Mucosa of stomach (tissue), 1 donor: Measurements from ENCODE around the gene CFAP20DC.
"Not testable (repeated sequence)": the region's sequence is repeated elsewhere in the genome, so short reads cannot be mapped to it uniquely, and the experiment has no call there.

Experiments
- H3K27me3 ChIP-seq: one replicate; pipeline ENCODE4 v1.7.0; 2013; ENCODE audit warnings: mild to moderate bottlenecking, low read length; ENCODE audit not compliant: control insufficient read depth, insufficient read depth
- H3K36me3 ChIP-seq: one replicate; pipeline ENCODE4 v1.7.0; 2013; ENCODE audit warnings: low read length; ENCODE audit not compliant: control insufficient read depth, insufficient read depth
- H3K4me1 ChIP-seq: one replicate; pipeline ENCODE4 v1.7.0; 2013; ENCODE audit warnings: mild to moderate bottlenecking, low read length; ENCODE audit not compliant: control insufficient read depth, insufficient read depth
- H3K4me3 ChIP-seq: one replicate; pipeline ENCODE4 v1.7.0; 2013; ENCODE audit warnings: low read length
- H3K9ac ChIP-seq: one replicate; pipeline ENCODE4 v1.7.0; 2013; ENCODE audit warnings: mild to moderate bottlenecking, low read length, moderate library complexity
- H3K9me3 ChIP-seq: one replicate; pipeline ENCODE4 v1.7.0; 2013; ENCODE audit warnings: mild to moderate bottlenecking, low read length, moderate library complexity; ENCODE audit not compliant: control insufficient read depth
- donor health status: Pancreatic carcinoma.

CFAP20DC gene

DNA sequence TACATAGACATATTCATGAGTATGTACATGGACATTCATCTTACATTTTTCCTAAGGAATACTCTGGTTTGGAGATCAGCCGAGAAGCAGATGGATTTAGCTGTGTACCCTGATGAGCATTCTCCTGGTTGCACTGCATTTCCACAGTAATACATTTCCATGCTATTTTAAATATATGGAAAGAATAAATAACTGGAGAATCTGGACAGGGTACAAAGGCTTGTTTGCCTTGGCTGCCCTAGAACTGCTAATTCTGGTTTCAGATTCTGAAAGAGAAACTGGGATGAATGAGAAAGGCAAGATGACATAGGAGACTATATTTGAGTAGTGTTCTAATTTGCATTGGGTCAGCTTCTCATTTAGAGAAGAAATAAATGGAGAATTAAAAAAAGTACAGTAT is 192.4 kb downstream of the CFAP20DC start:
- no peaks in the 10 kb centered on the region for H3K4me1 ChIP-seq
- H3K36me3 ChIP-seq: no peaks in the 10 kb centered on the region
- H3K4me3 ChIP-seq: no peak overlapping the region
- H3K9ac ChIP-seq: no peak overlapping the region
- H3K27me3 ChIP-seq: no peaks in the 10 kb centered on the region
- no peaks in the 10 kb centered on the region for H3K9me3 ChIP-seq

DNA sequence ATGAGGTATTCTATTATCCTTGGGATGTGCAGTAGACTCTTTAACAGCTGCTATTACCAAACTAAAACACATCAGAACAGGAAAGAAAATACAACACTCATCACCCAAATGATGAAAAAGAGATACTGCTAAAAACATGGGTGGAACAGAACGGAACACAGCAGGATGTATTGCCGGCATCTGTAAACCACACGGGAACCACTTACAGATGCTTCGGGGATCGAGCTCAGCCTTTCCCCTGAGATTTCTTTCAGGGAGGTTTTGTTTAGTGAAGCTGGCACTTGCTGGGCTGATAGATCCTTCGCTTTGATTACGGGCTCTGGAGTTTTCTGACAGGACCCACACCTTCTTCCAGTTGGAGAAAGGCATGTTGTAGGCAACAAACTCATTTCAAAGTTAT is 201.0 kb downstream of the CFAP20DC start:
- Histone ChIP-seq H3K9me3 (no peaks in the 10 kb centered on the region), H3K27me3 (no peaks in the 10 kb centered on the region), H3K4me1 (no peaks in the 10 kb centered on the region), H3K4me3 (no peak overlapping the region), H3K36me3 (no peaks in the 10 kb centered on the region), H3K9ac (no peak overlapping the region)

DNA sequence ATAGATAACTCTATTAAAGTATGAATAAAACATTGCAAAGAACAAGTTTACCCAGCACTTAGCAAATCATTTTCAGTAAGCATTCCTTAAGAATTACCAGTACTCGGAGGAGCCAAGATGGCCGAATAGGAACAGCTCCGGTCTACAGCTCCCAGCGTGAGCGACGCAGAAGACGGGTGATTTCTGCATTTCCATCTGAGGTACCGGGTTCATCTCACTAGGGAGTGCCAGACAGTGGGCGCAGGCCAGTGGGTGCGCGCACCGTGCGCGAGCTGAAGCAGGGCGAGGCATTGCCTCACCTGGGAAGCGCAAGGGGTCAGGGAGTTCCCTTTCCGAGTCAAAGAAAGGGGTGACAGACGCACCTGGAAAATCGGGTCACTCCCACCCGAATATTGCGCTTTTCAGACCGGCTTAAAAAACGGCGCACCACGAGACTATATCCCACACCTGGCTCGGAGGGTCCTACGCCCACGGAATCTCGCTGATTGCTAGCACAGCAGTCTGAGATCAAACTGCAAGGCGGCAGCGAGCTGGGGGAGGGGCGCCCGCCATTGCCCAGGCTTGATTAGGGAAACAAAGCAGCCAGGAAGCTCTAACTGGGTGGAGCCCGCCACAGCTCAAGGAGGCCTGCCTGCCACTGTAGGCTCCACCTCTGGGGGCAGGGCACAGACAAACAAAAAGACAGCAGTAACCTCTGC is 207.6 kb downstream of the CFAP20DC start:
- not testable (repeated sequence) for H3K9ac ChIP-seq, H3K36me3 ChIP-seq, H3K4me3 ChIP-seq, H3K9me3 ChIP-seq, H3K27me3 ChIP-seq, H3K4me1 ChIP-seq

DNA sequence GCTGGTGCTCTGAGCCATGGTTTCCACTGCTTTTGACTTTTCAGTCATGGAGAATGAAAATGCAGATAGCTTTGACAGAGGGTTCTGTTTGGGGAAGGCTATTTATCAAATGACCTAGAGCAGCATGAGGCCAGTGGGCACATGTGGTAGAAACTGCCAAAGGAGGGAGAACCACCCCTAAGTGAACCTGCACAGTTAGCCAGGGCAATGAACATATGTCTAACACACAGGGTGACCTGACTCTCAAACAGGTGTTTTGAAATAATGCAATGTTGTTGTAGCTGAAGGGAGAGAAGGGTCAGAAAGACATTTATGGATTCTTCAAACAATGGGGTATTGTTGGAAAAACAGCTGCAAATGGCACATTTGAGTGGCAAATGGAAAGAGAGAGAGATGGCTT is 208.9 kb downstream of the CFAP20DC start:
- Histone ChIP-seq H3K4me1 (no peaks in the 10 kb centered on the region), H3K9ac (no peak overlapping the region), H3K27me3 (no peaks in the 10 kb centered on the region), H3K9me3 (no peaks in the 10 kb centered on the region), H3K36me3 (no peaks in the 10 kb centered on the region), H3K4me3 (no peak overlapping the region)

DNA sequence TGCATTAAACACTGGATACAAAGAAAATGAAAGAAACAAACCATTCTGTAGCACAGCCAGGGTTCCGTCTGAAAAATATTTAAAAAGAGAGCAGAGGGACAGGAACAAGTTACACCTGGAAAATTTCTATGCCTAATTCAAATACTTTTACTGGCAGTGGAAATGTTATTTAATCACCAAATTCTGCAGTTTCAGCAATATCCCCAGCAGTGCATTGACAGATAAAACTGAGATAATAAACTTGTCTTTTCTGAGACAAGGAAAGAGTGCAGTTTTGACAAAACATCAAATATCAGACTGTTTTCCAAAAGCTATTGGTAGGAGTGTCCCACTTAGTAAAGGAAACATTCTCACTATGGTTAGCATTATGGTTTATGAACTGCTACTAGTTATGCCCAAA is 209.9 kb downstream of the CFAP20DC start:
- H3K9me3 ChIP-seq: no peaks in the 10 kb centered on the region
- H3K9ac ChIP-seq: no peak overlapping the region
- H3K4me1 ChIP-seq: no peaks in the 10 kb centered on the region
- H3K36me3 ChIP-seq: no peaks in the 10 kb centered on the region
- no peak overlapping the region for H3K4me3 ChIP-seq
- H3K27me3 ChIP-seq: no peaks in the 10 kb centered on the region

DNA sequence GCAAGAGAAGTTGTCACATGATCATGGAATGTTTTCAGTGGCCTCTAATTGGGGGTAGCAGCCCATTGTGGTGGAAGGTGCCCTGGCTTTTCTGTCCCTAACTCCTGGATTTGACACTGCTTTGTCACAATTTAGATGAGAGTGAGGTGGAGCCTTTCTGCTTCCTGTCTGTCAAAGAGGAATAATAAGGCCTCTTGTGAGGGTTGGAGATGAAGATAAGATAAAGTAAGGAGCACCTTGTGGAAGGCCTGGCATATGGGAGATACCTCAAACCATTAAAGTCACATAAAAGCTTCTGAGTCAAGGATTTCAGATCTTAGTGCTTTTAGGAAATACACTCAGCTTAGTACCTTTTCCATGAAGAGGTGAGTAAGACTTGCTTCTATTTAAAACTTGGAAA is 210.6 kb downstream of the CFAP20DC start:
- no peaks in the 10 kb centered on the region for H3K27me3 ChIP-seq
- H3K9ac ChIP-seq: no peak overlapping the region
- H3K36me3 ChIP-seq: no peaks in the 10 kb centered on the region
- no peaks in the 10 kb centered on the region for H3K4me1 ChIP-seq
- H3K9me3 ChIP-seq: no peaks in the 10 kb centered on the region
- no peak overlapping the region for H3K4me3 ChIP-seq

DNA sequence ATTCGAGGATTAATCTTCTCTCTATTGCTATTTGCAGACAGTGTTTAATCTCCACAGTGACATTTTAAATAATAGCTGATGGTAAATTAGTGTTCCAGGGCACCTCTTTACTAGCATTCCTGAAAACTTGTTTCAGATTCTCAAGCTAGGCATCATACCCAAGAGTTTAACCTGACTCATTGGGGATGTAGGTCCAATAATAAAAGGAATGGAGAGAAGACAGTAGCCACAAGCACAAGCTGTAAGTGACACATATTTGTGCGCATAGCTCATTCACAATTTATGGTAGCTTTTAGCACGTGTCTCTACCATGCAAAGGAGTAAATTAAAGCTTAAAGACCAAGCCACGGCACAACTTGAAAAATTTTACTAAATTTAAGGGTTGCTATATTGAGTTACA is 212.0 kb downstream of the CFAP20DC start:
- no peak overlapping the region for H3K4me3 ChIP-seq
- no peaks in the 10 kb centered on the region for H3K27me3 ChIP-seq
- no peaks in the 10 kb centered on the region for H3K4me1 ChIP-seq
- no peaks in the 10 kb centered on the region for H3K9me3 ChIP-seq
- H3K9ac ChIP-seq: no peak overlapping the region
- H3K36me3 ChIP-seq: no peaks in the 10 kb centered on the region

DNA sequence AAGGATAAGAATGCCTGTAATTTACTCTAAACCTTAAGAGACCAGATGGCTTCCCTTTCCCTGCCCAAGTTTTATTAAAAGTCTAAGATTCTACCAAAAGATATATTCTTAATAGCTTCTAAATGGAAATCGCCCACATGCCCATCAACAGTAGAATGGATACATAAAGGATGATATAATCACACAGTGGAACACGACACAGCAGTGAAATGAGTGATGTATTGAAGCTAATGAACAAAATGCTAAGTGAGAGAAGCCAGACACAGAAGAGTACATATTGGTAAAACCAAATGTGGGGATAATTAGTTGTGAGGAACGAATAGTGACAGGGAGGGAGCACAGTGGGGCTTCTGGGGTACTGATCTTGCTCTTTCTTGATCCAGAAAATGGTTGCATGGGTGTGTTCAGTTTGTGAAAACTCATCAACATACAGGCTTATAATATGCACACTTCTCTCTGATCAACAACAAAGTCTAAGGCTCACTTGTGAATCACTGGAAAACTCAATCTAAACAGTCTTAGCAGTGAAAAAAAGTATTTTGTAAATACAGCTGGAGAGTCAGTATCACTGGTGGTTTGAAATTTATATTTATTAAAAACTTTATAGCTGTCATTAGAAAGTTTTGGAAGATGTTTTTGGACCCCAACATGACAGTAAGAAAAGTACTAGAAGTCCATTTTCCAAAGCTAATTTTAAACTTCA is 212.5 kb downstream of the CFAP20DC start:
- H3K4me1 ChIP-seq: no peaks in the 10 kb centered on the region
- H3K36me3 ChIP-seq: no peaks in the 10 kb centered on the region
- H3K4me3 ChIP-seq: no peak overlapping the region
- H3K9me3 ChIP-seq: no peaks in the 10 kb centered on the region
- H3K27me3 ChIP-seq: no peaks in the 10 kb centered on the region
- no peak overlapping the region for H3K9ac ChIP-seq

DNA sequence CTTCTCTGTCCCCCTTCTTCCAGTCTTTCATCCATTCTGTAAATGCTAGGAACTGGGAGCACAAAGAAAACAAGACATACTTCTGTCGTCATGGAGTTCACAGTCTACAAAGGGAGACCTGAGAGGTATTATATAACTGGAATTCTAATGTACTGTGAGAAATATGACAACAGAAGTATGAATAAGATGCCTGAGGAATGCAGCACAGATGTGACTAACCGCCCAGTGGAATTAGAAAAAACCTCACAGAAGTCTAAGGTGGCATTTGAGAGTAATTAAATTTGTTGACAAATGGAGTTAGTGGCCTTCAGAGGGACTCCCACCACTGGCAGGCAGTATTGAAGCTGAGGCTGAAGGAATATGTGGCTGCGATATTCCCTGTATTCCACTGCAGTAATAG is 214.7 kb downstream of the CFAP20DC start:
- Histone ChIP-seq H3K27me3 (no peaks in the 10 kb centered on the region), H3K9ac (no peak overlapping the region), H3K9me3 (no peaks in the 10 kb centered on the region), H3K36me3 (no peaks in the 10 kb centered on the region), H3K4me1 (no peaks in the 10 kb centered on the region), H3K4me3 (no peak overlapping the region)

DNA sequence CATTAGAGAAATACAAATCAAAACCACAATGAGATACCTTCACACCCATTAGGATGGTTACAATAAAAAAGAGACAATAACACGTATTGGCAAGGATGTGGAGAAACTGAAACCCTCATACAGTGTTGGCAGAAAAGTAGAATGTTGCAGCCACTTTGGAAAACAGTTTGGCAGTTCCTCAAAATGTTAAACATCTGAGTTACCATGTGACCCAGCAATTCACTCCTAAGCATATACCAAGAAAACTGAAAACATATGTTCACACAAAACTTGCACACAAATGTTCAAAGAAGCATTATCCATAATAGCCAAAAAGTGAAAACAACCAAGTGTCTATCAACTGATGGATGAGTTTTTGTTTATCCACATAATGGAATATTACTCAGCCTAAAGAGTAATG is 216.3 kb downstream of the CFAP20DC start:
- Histone ChIP-seq H3K27me3 (no peaks in the 10 kb centered on the region), H3K9ac (no peak overlapping the region), H3K36me3 (no peaks in the 10 kb centered on the region), H3K4me1 (no peaks in the 10 kb centered on the region), H3K9me3 (no peaks in the 10 kb centered on the region), H3K4me3 (no peak overlapping the region)

DNA sequence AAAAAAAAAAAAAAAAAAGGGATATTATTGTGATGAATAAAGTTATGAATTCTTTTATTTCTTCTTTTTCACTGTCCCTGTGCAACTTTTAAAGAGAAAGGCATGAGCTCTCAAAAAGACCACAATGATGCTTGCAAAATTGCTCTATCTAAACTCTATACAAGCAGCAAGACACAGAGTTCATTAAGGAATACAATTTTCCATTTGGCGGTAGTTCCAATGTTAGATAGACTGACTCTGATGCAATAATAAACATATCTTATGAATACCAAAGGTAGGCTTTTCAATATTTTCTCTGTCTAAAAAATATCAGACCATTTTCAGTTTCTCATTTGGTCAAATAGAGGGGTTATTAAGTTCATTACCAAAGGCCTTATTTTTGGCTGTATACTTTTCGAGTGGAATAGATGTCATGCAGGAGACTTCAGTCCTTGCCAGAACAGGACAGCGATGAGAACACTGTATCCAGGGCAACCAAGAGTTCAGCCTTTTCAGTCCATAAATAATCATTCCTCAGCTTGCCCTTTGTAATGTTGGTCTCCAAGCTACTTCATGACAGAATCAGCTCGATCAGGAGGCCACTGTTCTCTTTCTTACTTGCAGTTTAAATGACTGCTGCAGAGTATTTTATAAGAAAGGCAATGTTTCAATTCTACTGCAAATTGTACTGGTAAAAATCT is 220.4 kb downstream of the CFAP20DC start:
- Histone ChIP-seq H3K4me3 (no peak overlapping the region), H3K36me3 (no peaks in the 10 kb centered on the region), H3K9me3 (no peaks in the 10 kb centered on the region), H3K9ac (no peak overlapping the region), H3K4me1 (no peaks in the 10 kb centered on the region), H3K27me3 (no peaks in the 10 kb centered on the region)

DNA sequence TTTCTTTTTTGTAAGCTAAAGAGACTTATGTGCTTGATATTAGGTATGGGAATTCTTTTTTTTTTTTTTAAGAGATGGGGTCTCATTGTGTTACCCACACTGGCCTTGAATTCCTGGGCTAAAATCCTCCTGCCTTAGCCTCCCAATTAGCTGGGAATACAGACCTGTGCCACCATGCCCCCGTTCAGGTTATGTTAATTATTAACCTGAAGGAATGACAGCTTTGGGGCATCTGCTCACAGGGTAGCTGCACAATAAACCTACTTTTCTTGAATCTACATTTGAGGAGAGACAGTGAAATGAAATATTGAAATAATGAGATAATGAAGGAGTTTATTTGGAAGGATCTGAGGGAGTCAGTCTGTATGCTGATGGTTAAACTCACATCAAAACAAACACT is 225.0 kb downstream of the CFAP20DC start:
- H3K4me1 ChIP-seq: no peaks in the 10 kb centered on the region
- H3K9ac ChIP-seq: no peak overlapping the region
- H3K36me3 ChIP-seq: no peaks in the 10 kb centered on the region
- no peaks in the 10 kb centered on the region for H3K9me3 ChIP-seq
- no peak overlapping the region for H3K4me3 ChIP-seq
- H3K27me3 ChIP-seq: no peaks in the 10 kb centered on the region
